GM18951 (cell line): ENCODE measurements around the gene JAKMIP3.

ENCODE experiments used
- POLR2A ChIP-seq: IDR thresholded peaks from 4 replicates; pipeline ENCODE4 v1.6.1; 2011; ENCODE audit warnings: mild to moderate bottlenecking; ENCODE audit not compliant: insufficient read length, insufficient read depth; ENCODE audit errors: extremely low read depth
- in situ Hi-C: fragments of 300-500 bp; cut with MboI; formaldehyde crosslinking; loops from one replicate; pipeline ENCODE4 v1.12.0; 2022; ENCODE audit warnings: low sequenced_read_pairs, mixed read lengths, inconsistent platforms; ENCODE audit not compliant: unreplicated experiment

The JAKMIP3 gene

GRCh38 chr10:132063432-132063831 is 2.3 kb upstream of the JAKMIP3 start:
- in situ Hi-C loops, result no loop called here
- no peak for TF ChIP-seq POLR2A

- TF ChIP-seq POLR2A, result no peak
These were observed 1.5 kb upstream of the JAKMIP3 start for GRCh38 chr10:132064082-132064755.

GRCh38 chr10:132064771-132065437 is 842 bp upstream of the JAKMIP3 start:
- in situ Hi-C loops, result no loop called here
- no peak for TF ChIP-seq POLR2A

More at GRCh38 chr10:132064082-132064755, 1.5 kb upstream of the JAKMIP3 start:
- in situ Hi-C loops, result no loop called here

- in situ Hi-C loops, result no loop called here
- TF ChIP-seq POLR2A, result no peak
These were observed 440 bp downstream of the JAKMIP3 start for GRCh38 chr10:132066186-132066585.

GRCh38 chr10:132066812-132067211 is 1.1 kb downstream of the JAKMIP3 start:
- no peak for TF ChIP-seq POLR2A
- in situ Hi-C loops, result no loop called here

GRCh38 chr10:132068431-132069121 is 2.8 kb downstream of the JAKMIP3 start:
- TF ChIP-seq POLR2A, result no peak
- in situ Hi-C loops, result no loop called here

GRCh38 chr10:132069122-132069848 is 3.5 kb downstream of the JAKMIP3 start:
- no peak for TF ChIP-seq POLR2A
- in situ Hi-C loops, result no loop called here

GRCh38 chr10:132069849-132070182 is 4.1 kb downstream of the JAKMIP3 start:
- in situ Hi-C loops, result no loop called here

GRCh38 chr10:132070724-132071123 is 5.0 kb downstream of the JAKMIP3 start:
- in situ Hi-C loops, result no loop called here
- no peak for TF ChIP-seq POLR2A

More at GRCh38 chr10:132069849-132070182, 4.1 kb downstream of the JAKMIP3 start:
- no peak for TF ChIP-seq POLR2A

GRCh38 chr10:132071667-132072066 is 5.9 kb downstream of the JAKMIP3 start:
- TF ChIP-seq POLR2A, result no peak
- in situ Hi-C loops, result no loop called here

GRCh38 chr10:132075909-132076577 is 10.3 kb downstream of the JAKMIP3 start:
- in situ Hi-C loops, result no loop called here
- TF ChIP-seq POLR2A, result no peak

- in situ Hi-C loops, result no loop called here
- no peak for TF ChIP-seq POLR2A
These were observed 10.9 kb downstream of the JAKMIP3 start for GRCh38 chr10:132076578-132077081.
